HPDE6-E6E7 (cell line): ENCODE measurements around the gene CEMP1.
"Not testable (repeated sequence)": the region's sequence is repeated elsewhere in the genome, so short reads cannot be mapped to it uniquely, and the experiment has no call there.

Experiments used
- DNase-seq: peaks from one replicate; pipeline ENCODE4 v3.0.0; 2011; ENCODE audit warnings: missing footprints; ENCODE audit errors: extremely low spot score

CEMP1 gene, protein sequence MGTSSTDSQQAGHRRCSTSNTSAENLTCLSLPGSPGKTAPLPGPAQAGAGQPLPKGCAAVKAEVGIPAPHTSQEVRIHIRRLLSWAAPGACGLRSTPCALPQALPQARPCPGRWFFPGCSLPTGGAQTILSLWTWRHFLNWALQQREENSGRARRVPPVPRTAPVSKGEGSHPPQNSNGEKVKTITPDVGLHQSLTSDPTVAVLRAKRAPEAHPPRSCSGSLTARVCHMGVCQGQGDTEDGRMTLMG

DNA sequence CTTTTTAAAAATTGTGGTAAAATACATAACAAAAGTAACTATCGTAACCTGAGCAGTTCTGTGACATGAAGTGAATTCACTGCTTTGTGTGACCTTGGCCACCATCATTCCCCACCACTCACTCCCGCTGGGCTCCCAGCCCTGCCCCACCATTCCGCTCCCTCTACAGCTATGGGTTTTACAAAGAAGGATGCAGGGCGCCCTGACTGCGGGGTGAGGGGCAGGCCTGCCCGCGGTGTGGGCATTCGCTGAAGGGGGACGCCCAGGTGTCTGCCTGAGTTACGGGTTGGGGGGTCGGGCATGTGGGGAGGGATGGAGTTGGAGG is at the start of gene CEMP1:
CEMP1 (minus strand) TSS at position 38 of the 325 bp plus-strand sequence. CDS start 335 bp downstream, outside the sequence.
- DNase-seq: no peak

DNA sequence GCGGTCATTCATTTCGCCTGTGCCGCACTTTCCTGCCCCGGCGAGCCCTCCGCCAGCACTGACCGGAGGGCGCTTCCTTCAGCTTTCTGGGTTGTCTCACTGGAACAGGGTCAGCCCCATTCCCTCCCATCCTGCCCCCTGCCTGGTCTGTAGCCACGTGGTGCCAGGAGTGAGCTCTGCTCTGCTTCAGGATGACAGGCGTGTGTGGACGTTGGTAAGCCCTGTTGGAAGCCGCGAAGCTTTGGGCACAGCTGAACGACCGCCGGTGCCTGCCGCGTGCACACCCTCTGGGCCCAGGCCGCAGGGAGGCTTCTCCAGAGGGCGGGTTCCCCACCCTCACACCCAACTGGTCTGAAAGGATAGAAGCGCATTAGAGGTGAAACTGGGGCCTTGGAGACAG is 49.6 kb upstream of the CEMP1 start:
- DNase-seq: not testable (repeated sequence)

DNA sequence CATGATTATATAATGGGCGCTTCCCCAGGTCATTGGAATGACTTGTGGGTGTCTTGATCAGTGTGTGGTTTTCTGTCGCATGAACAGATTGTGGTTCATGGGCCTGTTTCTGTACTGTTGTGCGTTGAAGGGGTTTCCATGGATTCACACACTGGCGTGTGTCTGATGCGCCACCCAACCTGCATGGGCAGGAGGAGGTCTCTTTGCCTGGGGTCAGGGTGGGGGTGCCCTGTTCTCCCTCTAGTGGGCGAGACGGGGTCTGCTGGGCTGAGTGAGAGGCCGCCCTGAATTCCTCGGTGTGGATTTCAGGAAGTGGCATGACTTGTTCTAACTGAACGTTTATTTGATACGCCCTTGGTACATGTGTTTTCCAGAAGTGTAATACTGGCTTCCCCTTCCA is 48.9 kb upstream of the CEMP1 start:
- DNase-seq: not testable (repeated sequence)

DNA sequence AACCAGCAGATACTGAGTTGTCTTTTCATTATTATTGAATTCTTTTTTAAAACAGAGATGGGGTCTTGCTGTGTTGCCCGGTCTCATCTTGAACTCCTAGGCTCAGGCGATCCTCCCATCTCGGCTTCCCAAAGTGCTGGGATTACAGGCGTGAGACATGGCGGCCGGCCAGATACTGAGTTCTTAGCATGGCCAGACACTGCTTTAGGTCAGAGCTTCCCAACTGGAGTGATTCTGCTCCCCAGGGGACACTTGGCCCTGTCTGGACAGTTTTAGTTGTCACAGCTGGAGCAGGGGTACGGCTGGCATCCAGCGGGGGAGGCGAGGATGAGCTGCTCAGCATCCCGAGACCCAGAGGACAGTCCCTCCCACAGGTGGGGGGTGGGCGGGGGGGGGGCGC is 47.7 kb upstream of the CEMP1 start:
- not testable (repeated sequence) for DNase-seq

DNA sequence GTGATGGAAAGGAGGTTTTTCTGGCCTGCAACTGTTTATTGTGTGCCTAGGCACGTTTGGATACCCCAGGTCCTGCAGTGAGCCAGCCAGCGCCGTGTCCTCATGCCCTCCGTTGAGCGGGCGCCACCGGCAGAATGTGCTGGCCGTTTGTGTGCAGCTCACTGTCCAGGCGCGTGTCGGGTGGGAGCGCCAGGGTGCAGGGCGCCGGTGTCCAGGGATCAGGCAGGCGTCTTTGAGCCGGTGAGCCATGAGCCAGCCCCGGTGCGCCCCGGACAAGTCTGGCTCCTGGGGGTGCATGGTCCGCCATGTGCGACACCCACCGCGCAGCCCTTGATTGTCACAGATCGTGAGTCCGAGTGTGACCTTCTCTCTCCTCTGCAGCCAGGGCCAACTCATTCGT is 45.8 kb upstream of the CEMP1 start:
- DNase-seq: not testable (repeated sequence)

DNA sequence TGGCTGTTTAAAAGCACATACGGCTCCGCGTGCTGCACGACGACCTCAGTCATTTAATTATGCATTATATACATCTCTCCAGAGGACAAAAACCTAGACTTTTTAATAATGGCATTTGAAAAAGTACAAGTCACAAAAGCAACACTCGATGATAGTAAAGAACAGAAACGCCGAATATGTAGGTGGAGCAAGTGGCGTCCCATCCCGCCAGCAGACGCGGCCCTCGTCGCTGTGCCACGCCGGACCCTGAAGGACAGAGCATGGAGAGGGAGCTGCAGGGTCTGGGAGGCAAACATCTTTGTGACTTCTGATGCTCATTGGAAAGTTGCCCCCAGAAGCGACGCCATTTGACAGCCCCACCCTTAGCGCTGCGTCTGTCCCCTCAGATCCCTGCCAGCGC is 44.6 kb upstream of the CEMP1 start:
- not testable (repeated sequence) for DNase-seq

DNA sequence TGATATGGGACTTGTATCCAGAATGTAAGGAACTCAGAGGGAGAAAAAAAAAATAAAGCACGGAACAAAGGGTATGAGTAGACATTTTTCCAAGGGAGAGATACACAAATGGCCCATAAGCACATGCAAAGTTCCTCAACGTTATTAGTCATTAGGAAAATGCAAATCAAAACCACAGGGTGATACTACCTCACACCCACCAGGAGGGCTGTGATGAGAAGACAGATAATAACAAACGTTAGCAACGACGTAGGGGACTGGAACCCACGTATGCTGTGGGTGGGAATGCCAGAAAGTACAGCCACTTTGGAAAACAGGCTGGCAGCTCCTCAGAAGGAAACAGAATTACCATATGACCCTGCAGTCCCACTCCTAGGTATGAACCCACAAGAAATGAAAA is 41.5 kb upstream of the CEMP1 start:
- DNase-seq: not testable (repeated sequence)

DNA sequence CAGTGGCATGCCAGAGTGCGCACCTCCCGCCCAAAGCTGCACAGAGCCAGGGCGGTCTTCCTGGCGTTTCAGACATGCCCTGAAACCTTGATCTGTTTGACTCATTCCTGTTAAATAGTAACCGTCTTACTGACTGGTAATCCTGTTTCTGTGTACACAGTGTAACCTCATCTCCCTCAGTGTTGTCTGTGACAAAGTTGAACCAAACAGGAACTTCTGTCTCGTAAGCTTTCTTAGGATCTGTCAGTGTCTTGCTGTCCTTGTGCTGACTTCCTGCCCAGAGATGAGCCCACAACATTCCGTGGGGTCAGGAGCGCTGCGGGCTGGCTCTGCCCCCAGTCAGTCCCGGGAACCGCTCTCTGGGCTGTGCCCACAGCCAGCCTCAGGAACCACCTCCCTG is 37.4 kb upstream of the CEMP1 start:
- DNase-seq: not testable (repeated sequence)

DNA sequence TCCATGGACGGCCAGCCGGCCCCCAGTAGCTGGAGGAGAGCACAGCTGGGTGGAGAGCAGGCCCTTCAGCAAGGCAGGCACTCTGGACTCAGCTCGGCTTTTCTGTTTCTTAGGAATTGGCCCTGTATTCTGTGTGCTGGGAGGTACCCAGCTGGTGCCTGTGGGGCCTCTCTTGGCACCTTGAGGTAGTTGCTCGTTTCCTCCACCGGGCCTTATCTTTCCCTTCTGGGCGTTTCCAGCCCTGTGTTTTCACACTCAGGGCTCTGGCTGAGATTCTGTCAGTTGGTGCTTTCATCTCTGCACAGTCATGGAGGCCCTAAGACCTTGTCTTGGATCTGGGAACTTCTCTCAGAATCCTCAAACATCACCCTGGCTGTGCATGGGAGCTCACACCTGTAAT is 36.3 kb upstream of the CEMP1 start:
- DNase-seq: not testable (repeated sequence)

DNA sequence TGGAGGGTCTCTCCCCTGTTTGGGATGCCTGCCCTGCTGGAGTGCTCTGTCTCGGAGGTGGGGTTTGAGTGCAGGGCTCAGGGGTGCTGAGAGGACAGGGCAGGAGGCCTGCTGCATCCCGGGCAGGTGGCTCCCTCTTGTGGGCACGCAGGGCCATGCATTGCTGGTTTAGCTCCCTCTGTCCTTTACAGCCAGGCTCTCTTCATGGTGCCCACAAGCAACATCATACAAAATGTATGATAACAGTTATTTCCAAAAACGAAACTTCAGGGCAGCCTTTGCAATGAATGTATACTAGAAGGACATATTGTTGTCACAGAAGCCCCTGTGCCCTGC is 29.6 kb upstream of the CEMP1 start:
- not testable (repeated sequence) for DNase-seq

DNA sequence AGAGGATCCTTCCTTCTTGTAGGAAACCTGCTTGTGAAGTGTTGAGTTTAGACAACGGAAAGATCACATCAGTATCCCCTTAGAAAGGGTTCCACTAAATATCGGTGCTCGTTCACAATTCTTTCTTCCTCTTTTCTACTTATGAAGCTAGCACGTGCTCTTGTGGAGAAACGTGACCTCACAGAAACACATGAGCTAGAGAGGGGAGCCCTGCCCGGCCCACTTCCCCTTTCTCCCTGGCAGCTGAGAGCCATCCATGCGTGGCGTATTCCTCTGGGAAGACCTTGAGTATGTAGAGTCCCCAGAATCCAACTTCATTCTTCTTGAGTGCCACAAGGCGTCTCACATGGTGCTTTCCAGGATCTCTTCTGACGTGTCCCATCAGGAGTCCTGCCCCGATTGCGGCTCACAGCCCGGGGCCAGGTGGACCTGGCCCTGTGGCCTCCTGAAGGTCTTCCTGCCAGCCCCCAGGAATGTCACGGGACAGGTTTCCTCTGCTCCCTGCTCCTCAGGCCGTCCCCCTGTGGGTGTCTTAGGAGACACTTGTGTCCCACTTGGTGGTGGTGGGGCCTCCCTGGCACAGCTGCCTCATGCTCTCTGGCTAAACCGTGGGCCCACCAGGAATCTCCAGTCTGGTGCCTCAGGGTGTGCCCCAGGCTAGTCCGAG is 29.1 kb upstream of the CEMP1 start:
- not testable (repeated sequence) for DNase-seq

DNA sequence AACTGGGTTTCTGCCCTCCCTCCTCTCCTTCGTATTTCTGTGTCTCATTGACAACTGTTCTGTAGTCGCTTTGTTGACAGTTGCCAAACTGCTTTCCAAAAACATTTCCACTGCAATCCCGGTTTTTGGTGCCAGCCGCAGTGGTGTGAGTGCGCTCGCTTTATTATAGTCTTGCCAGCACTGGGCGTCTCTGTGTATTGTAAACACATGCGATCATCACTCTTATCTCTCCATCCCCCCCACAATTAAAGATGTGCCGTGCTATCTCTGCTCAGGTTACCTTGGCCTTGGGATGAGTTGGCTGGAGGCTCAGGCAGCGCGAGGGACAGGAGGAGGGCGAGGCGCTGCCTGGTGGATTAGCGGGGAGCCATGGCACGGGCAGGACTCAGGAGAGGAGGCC is 25.9 kb upstream of the CEMP1 start:
- not testable (repeated sequence) for DNase-seq

DNA sequence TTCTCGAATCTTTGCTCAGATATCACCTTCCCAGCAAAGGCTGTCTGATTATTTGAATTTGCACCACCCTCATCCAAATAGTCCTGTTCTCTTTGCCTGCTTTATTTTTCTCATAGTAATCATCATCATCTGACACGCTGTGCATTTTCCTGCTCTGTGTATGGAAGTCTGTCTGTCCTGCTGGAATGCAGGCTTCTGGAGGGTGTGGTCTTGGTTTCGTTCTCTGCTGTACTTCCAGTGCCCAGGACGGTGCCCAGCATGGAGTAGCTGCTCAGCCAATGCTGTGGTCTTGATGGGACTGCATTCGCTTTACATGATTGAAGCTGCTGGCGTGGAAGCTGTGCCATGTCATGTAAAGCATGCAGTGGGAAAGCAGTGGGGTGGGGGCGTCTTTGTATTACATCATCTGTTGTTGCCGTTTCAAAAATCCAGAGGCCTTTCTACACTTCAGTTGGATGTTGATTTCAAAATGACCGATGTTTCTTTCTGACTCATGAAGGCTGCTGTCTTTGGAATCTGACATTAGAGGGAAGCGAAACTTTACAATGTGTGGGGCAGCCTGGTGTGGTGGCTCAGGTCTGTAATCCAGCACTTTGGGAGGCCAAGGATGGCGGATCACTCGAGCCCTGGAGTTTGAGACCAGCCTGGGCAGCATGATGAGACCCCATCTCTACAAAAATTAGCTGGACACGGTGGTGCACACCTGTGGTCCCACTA is 23.7 kb upstream of the CEMP1 start:
- DNase-seq: not testable (repeated sequence)

DNA sequence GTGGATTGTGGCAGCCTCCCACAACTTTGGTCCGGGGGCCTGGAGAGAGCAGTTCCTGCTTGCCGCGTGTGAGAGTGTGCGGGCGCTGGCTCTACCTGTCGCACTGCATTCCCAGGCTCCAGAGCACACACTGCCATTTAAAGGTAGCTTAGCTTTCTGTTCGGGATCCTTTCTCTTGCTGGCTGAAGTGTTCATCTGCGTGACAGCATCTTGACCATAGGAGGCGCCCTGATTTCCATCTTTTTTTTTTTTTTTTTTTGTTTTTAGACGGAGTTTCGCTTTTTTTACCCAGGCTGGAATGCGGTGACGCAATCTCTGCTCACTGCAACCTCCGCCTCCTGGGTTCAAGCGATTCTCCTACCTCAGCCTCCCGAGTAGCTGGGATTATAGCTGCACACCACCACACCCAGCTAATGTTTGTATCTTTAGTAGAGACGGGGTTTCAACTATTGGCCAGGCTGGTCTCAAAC is 20.2 kb upstream of the CEMP1 start:
- DNase-seq: not testable (repeated sequence)

DNA sequence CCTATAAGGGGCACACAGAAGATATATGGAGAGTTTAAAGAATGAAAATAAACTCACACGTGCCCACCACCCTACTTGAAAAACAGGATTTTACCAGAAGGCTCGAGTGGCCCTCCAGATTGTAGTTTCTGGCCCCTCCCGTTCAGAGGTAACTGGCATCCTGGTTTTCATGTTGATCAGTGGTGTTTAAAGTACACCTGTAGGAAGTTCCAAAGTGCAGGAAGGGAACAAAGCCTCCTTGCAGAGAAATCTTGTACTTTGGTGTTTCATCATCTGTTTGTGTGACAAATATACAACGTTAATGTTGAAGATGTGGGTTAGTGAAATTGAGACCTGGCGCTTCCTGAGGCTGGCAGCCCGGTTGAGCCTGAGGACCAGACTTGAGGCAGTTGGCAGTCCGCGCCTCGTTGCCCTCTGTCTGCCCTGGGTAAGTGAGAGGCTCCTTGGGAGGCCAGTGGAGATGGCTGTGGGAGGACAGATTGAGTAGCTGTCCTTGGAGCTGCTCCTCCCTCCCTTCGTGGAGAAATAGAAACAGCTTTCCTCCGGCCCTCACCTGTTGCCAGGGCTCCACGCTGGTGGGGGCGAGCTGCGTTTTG is 19.2 kb upstream of the CEMP1 start:
- DNase-seq: not testable (repeated sequence)

DNA sequence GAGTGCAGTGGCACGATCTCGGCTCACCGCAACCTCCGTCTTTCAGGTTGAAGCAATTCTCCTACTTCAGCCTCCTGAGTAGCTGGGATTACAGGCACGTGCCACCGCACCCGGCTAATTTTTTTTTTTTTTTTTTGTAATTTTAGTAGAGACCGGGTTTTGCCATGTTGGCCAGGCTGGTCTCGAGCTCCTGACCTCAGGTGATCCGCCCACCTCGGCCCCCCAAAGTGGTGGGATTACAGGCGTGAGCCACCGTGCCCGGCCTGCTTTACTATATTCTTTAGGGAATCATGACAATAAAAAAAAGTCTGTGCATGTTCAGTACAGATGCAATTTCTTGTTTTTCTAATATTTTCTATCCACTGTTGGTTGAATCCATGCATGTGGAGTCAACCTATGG is 12.6 kb upstream of the CEMP1 start:
- not testable (repeated sequence) for DNase-seq

DNA sequence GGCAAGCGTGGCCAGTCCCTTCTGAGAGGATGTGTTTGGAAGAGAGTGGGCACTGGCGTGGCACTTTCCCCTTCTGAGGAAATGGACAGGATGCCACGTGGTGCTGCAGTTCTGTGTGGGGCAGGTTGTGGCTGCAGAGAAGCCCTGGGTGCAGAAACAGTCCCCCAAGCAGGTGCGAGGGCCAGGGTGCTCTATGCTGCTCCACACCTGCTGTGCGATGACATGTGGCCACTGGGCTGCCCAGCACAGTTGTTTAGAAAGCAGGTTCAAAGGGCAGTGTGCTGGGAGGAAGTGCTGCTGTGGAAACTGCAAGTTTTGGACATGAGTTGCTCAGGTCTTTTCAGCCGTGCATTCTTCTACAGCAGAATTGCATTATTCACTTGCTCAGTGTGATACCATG is 10.2 kb upstream of the CEMP1 start:
- not testable (repeated sequence) for DNase-seq

DNA sequence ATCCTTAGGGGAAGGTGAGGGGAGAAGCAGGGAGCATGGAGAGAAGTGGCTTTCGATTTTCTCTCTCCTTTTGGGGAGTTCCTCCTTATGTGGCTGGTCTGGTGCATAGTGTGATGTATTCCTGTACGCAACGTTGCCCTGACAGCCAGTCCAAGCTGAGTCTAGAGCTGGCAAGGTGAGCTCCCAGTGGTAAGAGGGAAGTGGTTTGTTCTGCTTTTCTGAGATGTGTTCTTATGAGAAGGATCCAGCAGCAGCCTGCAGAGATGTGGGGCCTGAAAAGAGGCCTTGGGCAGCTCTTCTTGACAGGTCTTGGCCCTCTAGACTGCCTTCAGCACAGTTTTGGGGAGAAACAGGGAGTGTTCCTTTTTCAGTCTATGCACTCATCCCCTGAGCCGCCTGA is 9.7 kb upstream of the CEMP1 start:
- not testable (repeated sequence) for DNase-seq

DNA sequence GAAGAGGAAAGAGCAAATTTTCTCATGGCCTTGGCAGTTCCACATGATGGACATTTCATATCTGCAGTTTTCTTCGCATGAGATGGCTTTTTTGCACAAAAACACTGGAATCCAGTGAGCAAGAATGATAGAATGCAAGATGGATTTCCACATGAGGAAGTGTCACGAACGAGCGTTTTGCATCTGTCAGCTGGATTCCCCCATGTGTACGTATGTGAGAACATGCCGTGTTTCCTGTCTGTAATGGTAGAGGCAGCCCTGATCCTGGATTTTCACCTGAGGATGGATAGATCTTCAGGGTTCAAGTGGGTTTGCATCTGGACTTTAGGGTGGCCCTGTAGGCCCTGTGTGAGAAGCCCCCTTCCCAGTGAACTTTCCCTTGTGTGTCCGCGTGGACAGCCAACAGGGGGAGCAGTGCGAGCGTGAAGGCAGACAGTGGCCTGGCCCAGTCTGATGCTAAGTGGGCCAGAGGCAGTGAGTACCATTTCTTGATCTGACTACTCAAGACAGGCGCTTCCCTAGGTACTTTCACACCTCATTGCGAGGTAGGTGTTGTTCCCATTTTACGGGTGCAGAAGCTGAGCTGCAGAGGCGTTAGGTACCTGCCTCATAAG is 8.7 kb upstream of the CEMP1 start:
- not testable (repeated sequence) for DNase-seq

DNA sequence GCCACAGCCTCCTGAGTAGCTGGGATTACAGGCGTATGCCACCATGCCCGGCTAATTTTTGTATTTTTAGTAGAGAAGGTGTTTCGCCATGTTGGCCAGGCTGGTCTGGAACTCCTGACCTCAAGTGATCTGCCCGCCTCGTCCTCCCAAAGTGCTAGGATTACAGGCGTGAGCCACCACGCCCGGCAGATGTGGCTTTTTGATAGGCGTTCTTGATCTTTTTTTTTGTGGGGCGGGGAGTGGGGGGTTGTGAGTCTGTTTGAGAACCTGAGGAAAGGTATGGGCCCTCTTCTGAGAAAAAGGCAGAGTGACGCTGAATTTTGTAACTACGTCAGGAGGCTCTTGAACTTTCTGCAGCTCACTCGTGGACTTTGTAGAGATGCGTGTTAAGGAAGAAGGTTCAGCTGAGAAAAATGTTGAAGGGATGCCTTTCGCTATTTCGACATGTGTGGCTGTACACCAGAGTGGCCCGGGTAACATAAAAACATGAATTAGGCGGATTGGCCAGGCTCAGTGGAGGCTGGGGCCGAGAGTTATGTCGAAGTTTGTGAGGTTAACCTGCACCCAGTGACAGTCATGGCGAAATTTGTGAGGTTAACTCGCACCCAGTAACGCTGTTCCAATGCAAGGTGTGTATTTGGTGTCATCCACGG is 8.1 kb upstream of the CEMP1 start:
- not testable (repeated sequence) for DNase-seq
